A673 (cell line): ENCODE results near the gene DOCK4. TPM values are rescaled to one million over a fixed set of nuclear protein-coding genes. Genes with fewer than 3 reads are reported as not detected.

Experiments
- BruUV-seq: library from RNA; stranded (reverse); fragments of 400-500 nt; replicated peaks from 2 replicates; lab custom pipeline; 2021; lab: Mats Ljungman, UMichigan
- CTCF ChIA-PET: fragments of 300-600 bp; sonication (Branson Sonifier 250); formaldehyde crosslinking; loops from one replicate; lab custom pipeline; 2022; ENCODE audit warnings: antibody characterized with exemption; lab: Charles Lee
- POLR2A ChIA-PET: fragments of 300-600 bp; sonication (Branson Sonifier 250); formaldehyde crosslinking; loops from one replicate; lab custom pipeline; 2022; ENCODE audit warnings: antibody characterized with exemption; ENCODE audit not compliant: low non-redundant PET; lab: Charles Lee
- DNase-seq: peaks from one replicate; pipeline ENCODE4 v3.0.0-alpha.2; 2015; ENCODE audit warnings: low spot score
- H3K27ac ChIP-seq: fragments of 200-600 bp; sonication (generic); 2 replicates; pipeline ENCODE4 v1.5.1; 2016; ENCODE audit warnings: mixed run types, low read depth, mild to moderate bottlenecking, mixed read lengths, antibody characterized with exemption, low read length; ENCODE audit not compliant: poor library complexity, severe bottlenecking
- H3K27me3 ChIP-seq: fragments of 200-600 bp; sonication (generic); replicated peaks from 2 replicates; pipeline ENCODE4 v1.6.1; 2017; ENCODE audit warnings: mixed run types, low read depth, mild to moderate bottlenecking, mixed read lengths, antibody characterized with exemption, low read length; ENCODE audit not compliant: insufficient read depth, poor library complexity
- H3K36me3 ChIP-seq: fragments of 200-600 bp; sonication (generic); 2 replicates; pipeline ENCODE4 v1.6.1; 2016; ENCODE audit warnings: mixed run types, mild to moderate bottlenecking, mixed read lengths, antibody characterized with exemption, low read length; ENCODE audit not compliant: insufficient read depth, poor library complexity, severe bottlenecking
- H3K4me1 ChIP-seq: fragments of 200-600 bp; sonication (generic); 2 replicates; pipeline ENCODE4 v1.6.1; 2017; ENCODE audit warnings: mixed run types, mild to moderate bottlenecking, mixed read lengths, antibody characterized with exemption, low read length; ENCODE audit not compliant: insufficient read depth, poor library complexity, severe bottlenecking
- H3K4me3 ChIP-seq: fragments of 200-600 bp; sonication (generic); 2 replicates; pipeline ENCODE4 v1.5.1; 2016; ENCODE audit warnings: low read depth, mixed run types, mild to moderate bottlenecking, mixed read lengths, low read length; ENCODE audit not compliant: poor library complexity, severe bottlenecking
- H3K9me3 ChIP-seq: fragments of 200-600 bp; sonication (generic); 2 replicates; pipeline ENCODE4 v1.6.1; 2016; ENCODE audit warnings: mixed run types, low read depth, mild to moderate bottlenecking, mixed read lengths, antibody characterized with exemption, low read length; ENCODE audit not compliant: poor library complexity, severe bottlenecking
- CTCF ChIP-seq: fragments of 300-800, 200-600 bp; sonication (generic); conservative IDR thresholded peaks from 2 replicates; pipeline ENCODE4 v1.5.1; 2017; ENCODE audit warnings: low read depth, mild to moderate bottlenecking, antibody characterized with exemption, low read length, moderate library complexity, mixed read lengths
- EZH2 ChIP-seq: fragments of 200-600 bp; sonication (generic); IDR thresholded peaks from 2 replicates; pipeline ENCODE4 v1.6.1; 2017; ENCODE audit warnings: borderline replicate concordance, low read depth, mild to moderate bottlenecking, mixed read lengths, antibody characterized with exemption, low read length; ENCODE audit not compliant: poor library complexity, severe bottlenecking
- intact Hi-C: fragments of 100-400 bp; cut with micrococcal nuclease; formaldehyde crosslinking; loops from one replicate; pipeline ENCODE4 v1.10.0; 2022; ENCODE audit not compliant: unreplicated experiment
- total RNA-seq: library from RNA; stranded (reverse); gene quantifications from 2 replicates; pipeline ENCODE4 v1.2.3, GENCODE V29; 2021

DOCK4 gene
- total RNA-seq, 1 experiment from 2014 or later, result 28.5 TPM

GRCh38 chr7:112071856-112072255, 134.3 kb downstream of the DOCK4 start:
- Histone ChIP-seq H3K27me3 (no peaks in the 10 kb centered on the region), H3K9me3 (no peaks in the 10 kb centered on the region), H3K4me1 (peaks cover 7% of the 10 kb centered on the region), H3K4me3 (no peak overlapping the region), H3K36me3 (no peaks in the 10 kb centered on the region), H3K27ac (no peak overlapping the region)
- intact Hi-C loops, result no loop called here
- CTCF ChIA-PET, result no interaction called here
- POLR2A ChIA-PET, result no interaction called here
- BruUV-seq, result no TSS peak
- no peak for DNase-seq
- TF ChIP-seq CTCF (no peak), EZH2 (no peak)

- no peak overlapping the region for H3K27ac ChIP-seq
- H3K27me3 ChIP-seq, result no peaks in the 10 kb centered on the region
- ChIA-PET POLR2A (no interaction called here), CTCF (no interaction called here)
- no peaks in the 10 kb centered on the region for H3K4me1 ChIP-seq
- no peaks in the 10 kb centered on the region for H3K9me3 ChIP-seq
- H3K4me3 ChIP-seq, result no peak overlapping the region
- TF ChIP-seq CTCF, result no peak
- no peaks in the 10 kb centered on the region for H3K36me3 ChIP-seq
- intact Hi-C loops, result no loop called here
- no TSS peak for BruUV-seq
- DNase-seq, result no peak
Observed at GRCh38 chr7:112070674-112071256, 135.4 kb downstream of the DOCK4 start.

DNA sequence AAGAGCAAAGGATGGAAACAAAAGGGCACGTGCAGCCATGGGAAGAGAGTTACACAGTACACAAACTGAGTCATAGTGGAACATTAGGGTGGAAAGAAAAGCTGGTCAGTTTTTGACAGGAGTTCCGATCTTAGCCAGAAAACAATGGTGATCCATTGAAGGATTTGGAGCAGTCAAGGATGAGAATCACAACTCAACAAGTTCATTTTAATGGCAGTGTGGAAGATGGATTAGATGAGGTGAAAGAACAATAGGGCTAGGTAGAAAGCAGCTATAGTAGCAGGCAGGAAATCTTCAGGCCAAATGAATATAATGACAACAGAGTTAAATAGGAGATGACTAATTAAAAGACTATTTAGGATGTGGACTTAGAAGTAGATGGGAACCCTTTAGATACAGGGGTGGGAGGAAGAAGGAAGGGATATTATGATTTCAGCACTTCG, 136.3 kb downstream of the DOCK4 start:
- Histone ChIP-seq H3K4me1 (no peaks in the 10 kb centered on the region), H3K36me3 (no peaks in the 10 kb centered on the region), H3K27ac (no peak overlapping the region), H3K4me3 (no peak overlapping the region), H3K9me3 (no peaks in the 10 kb centered on the region), H3K27me3 (no peaks in the 10 kb centered on the region)
- intact Hi-C loops, result no loop called here
- TF ChIP-seq CTCF (no peak), EZH2 (no peak)
- ChIA-PET POLR2A (no interaction called here), CTCF (no interaction called here)
- DNase-seq, result no peak
- no TSS peak for BruUV-seq
